Tibial nerve (tissue), 4 donors: ENCODE results near the gene VEZF1. TPM values are rescaled to one million over a fixed set of nuclear protein-coding genes. Genes with fewer than 3 reads are reported as not detected.
A peak's percentile ranks its signal among the peaks of the same experiment; 100 is the strongest.

ENCODE experiments used
- DNase-seq, 2 donors: peaks; one replicate each; pipeline ENCODE4 v3.0.0-alpha.2; 2019; ENCODE audit warnings: low spot score in 2 of 2
- H3K27ac ChIP-seq, 4 donors: fragments of 200-600 bp; sonication (generic) in 3 of 4; one replicate each; pipeline ENCODE4 v1.5.1; 2017 to 2019; ENCODE audit warnings: mild to moderate bottlenecking in 1 of 4
- H3K27me3 ChIP-seq, 2 donors: fragments of 200-600 bp; sonication (generic) in 1 of 2; one replicate each; pipeline versions ENCODE4 v1.5.1 to v1.6.0; 2017 to 2019
- H3K36me3 ChIP-seq, 3 donors: fragments of 200-600 bp; sonication (generic); one replicate each; pipeline ENCODE4 v1.5.1; 2018 to 2019
- H3K4me1 ChIP-seq, 4 donors: fragments of 200-600 bp; sonication (generic) in 3 of 4; one replicate each; pipeline ENCODE4 v1.5.1; 2017 to 2019
- H3K4me3 ChIP-seq, 4 donors: fragments of 200-600 bp; sonication (generic) in 3 of 4; one replicate each; pipeline ENCODE4 v1.5.1; 2017 to 2019; ENCODE audit warnings: mild to moderate bottlenecking in 1 of 4, moderate library complexity in 1 of 4
- H3K9me3 ChIP-seq, 4 donors: fragments of 200-600 bp; sonication (generic) in 3 of 4; one replicate each; pipeline ENCODE4 v1.5.1; 2017 to 2019
- EP300 ChIP-seq, 2 donors: sonication (generic); formaldehyde crosslinking; IDR thresholded peaks; one replicate each; pipeline ENCODE4 v1.6.1; 2017; ENCODE audit warnings: antibody characterized with exemption in 2 of 2, mild to moderate bottlenecking in 1 of 2
- POLR2A ChIP-seq, 2 donors: fragments of 450-650 bp; IDR thresholded peaks; one replicate each; pipeline ENCODE4 v1.6.1; 2017; ENCODE audit warnings: antibody characterized with exemption in 2 of 2, mild to moderate bottlenecking in 2 of 2, moderate library complexity in 2 of 2
- WGBS, 2 donors: methylation state at CpG; one replicate each; pipeline ENCODE4 v1.1.5; 2018; 5-methylcytosine and 5-hydroxymethylcytosine counted together
- total RNA-seq, 4 donors: library from RNA; depleted of rRNA; stranded (reverse); fragments of >200 nt; gene quantifications; one replicate each; pipeline ENCODE4 v1.1.0, GENCODE V29; 2016
- TF ChIP-seq, protein P1 (sequence below), 5 experiments: fragments of 200-600 bp in 3 of 5; fragments of 450-650 bp in 2 of 5; sonication (generic) in 3 of 5; IDR thresholded peaks; one replicate each; pipeline ENCODE4 v1.5.1; 2016 to 2019; ENCODE audit warnings: antibody characterized with exemption in 5 of 5, mild to moderate bottlenecking in 3 of 5, moderate library complexity in 2 of 5

VEZF1 gene
- total RNA-seq, 4 donors from 2014 or later: 42.3 to 66.0 (median 48.3) TPM

DNA sequence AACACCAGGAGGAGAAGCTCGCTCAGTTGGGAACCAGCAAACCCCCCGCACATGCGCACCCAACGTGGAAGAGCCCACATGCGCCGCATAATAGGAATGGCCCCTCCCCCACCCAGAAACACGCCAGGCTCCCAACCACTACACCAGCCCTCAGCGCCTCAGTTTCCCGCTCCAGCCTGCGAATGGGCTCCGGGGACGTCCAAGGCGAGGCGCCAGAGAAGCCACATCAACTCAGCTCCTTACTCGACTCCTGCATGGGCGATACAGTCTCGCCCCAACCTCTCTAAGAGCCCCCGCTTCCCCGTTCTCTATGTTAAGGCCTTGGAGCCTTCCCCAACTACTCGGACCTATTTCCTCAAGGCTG lies 18.5 kb upstream of the VEZF1 start:
- WGBS, 2 donors: 0 to 1% methylated on average over 18 to 20 of the region's 20 CpGs
- Histone ChIP-seq H3K27me3 (no peaks in the 10 kb centered on the region), H3K36me3 (peaks cover 0 to 36% (median 15%) of the 10 kb centered on the region in 3 donors), H3K4me3 (peak overlapping the region; percentile 61 to 96 (median 88)), H3K27ac (peak overlapping the region; percentile 96 to 99 (median 98)), H3K4me1 (peaks cover 0 to 50% (median 24%) of the 10 kb centered on the region in 4 donors), H3K9me3 (no peaks in the 10 kb centered on the region)
- peak; percentile 56 to 81 for DNase-seq
- TF ChIP-seq, protein P1, sequence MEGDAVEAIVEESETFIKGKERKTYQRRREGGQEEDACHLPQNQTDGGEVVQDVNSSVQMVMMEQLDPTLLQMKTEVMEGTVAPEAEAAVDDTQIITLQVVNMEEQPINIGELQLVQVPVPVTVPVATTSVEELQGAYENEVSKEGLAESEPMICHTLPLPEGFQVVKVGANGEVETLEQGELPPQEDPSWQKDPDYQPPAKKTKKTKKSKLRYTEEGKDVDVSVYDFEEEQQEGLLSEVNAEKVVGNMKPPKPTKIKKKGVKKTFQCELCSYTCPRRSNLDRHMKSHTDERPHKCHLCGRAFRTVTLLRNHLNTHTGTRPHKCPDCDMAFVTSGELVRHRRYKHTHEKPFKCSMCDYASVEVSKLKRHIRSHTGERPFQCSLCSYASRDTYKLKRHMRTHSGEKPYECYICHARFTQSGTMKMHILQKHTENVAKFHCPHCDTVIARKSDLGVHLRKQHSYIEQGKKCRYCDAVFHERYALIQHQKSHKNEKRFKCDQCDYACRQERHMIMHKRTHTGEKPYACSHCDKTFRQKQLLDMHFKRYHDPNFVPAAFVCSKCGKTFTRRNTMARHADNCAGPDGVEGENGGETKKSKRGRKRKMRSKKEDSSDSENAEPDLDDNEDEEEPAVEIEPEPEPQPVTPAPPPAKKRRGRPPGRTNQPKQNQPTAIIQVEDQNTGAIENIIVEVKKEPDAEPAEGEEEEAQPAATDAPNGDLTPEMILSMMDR (IDR thresholded peaks at IDR 0.05): no peak
- TF ChIP-seq POLR2A (IDR thresholded peaks at IDR 0.05): peak in 1 of 2 donors; percentile 10

DNA sequence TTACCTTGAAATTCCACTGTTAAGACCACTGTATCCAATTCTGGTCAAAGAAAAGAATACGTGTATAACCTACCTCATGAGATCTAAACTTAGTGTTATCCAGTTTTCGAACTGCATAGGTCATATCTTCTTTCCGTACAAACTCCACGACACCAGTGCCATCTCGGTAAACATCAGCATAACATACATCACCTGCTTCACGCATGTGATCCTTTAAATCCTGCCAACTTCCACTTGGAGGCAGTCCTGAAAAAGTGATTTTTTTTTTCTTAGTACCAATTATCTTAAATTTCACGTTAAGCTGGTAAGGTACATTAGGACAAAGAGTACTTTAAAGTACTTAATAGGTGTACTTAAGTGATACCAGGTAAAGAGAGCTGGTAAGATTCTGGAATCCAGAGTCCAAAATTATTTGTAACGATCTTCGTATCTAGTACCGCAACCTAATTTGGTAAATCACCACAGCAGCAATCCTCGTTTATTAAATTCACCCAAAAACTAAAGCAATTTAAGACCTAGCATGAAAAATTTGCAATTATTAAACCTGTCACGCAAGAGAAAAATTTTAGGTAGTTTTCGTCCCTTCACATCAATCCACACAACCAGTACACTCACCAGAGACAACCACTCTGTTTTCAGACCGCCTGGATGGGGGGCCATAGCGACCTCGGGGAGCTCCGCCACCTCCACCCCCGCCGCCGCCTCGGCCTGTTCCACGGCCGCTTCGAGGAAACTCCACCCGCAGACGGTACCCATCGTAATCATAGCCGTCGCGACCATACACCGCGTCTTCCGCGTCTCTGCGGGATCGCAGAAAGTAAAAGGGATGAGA lies 17.9 kb upstream of the VEZF1 start:
- Histone ChIP-seq H3K36me3 (peaks cover 0 to 40% (median 15%) of the 10 kb centered on the region in 3 donors), H3K4me1 (peaks cover 0 to 50% (median 24%) of the 10 kb centered on the region in 4 donors), H3K9me3 (no peaks in the 10 kb centered on the region), H3K27ac (peak overlapping the region; percentile 96 to 99 (median 98)), H3K27me3 (no peaks in the 10 kb centered on the region), H3K4me3 (peak overlapping the region; percentile 61 to 96 (median 88))
- WGBS, 2 donors: 5 to 11% methylated on average over 15 to 36 of the region's 36 CpGs
- no peak for TF ChIP-seq POLR2A (IDR thresholded peaks at IDR 0.05)
- TF ChIP-seq, protein P1 (IDR thresholded peaks at IDR 0.05): no peak
- no peak for TF ChIP-seq EP300 (IDR thresholded peaks at IDR 0.05)
- DNase-seq: no peak

DNA sequence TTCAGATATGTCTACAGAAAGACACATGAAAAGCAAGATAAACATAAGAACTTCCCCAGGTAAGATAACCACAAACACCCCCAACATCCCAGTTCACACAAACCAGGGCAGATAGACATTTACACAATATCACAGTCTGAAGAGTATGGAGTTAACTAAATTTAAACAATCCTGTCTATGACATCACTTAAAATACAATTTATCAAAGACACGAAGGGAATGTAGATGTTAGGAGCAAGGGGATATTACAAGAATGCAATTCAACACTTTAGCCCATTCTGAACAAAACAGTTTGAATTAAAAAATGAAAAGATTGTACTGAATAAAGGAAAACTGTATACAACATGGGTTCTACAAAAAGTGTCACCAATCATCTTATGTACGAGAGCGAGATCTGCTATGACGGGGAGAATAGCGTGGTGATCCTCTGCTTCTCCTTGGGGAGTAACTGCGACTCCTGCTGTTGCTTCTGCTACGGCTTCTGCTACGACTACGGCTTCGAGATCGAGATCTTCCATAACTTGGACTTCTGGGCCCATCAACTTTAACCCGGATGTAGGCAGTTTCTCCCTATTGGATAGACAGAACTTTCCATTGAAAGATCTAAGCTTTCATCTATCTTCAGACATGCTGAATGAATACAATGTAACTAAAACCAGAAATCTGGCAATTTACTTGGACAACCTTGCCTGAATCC lies 17.1 kb upstream of the VEZF1 start:
- peak overlapping the region in 3 of 4 donors; percentile 61 to 91 (median 84) for H3K4me3 ChIP-seq
- no peaks in the 10 kb centered on the region for H3K27me3 ChIP-seq
- peaks cover 0 to 45% (median 15%) of the 10 kb centered on the region in 3 donors for H3K36me3 ChIP-seq
- peak overlapping the region in 2 of 4 donors; percentile 96 to 99 for H3K27ac ChIP-seq
- no peaks in the 10 kb centered on the region for H3K9me3 ChIP-seq
- 40 to 45% methylated on average over 12 of the region's 12 CpGs for WGBS, 2 donors
- TF ChIP-seq EP300 (IDR thresholded peaks at IDR 0.05) (no peak), POLR2A (IDR thresholded peaks at IDR 0.05) (no peak)
- TF ChIP-seq, protein P1 (IDR thresholded peaks at IDR 0.05): no peak
- peaks cover 0 to 50% (median 24%) of the 10 kb centered on the region in 4 donors for H3K4me1 ChIP-seq
- DNase-seq: no peak

DNA sequence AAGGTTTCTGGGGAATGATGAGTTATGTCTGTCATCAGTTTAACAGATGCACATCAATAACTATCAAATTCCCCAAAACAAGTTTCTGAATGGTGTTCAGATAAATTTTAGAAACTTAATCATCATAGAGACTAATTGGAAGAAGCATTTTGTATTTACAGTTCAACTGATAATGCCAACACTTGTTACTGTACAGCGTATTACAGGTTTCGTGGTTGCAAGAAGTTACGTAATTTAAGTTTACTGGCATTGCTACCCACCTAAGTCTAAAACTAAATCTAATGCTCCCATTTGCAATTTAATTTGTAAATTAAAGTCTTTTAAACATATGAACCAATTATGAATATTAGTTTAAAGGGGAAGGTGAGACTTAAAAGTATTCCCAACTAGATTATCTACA lies 16.0 kb upstream of the VEZF1 start:
- Histone ChIP-seq H3K27ac (no peak overlapping the region), H3K4me1 (peaks cover 0 to 54% (median 24%) of the 10 kb centered on the region in 4 donors), H3K27me3 (no peaks in the 10 kb centered on the region), H3K9me3 (no peaks in the 10 kb centered on the region), H3K36me3 (peaks cover 0 to 47% (median 15%) of the 10 kb centered on the region in 3 donors), H3K4me3 (no peak overlapping the region)
- DNase-seq: no peak
- WGBS, 2 donors: 86 to 90% methylated on average over 3 of the region's 3 CpGs
- TF ChIP-seq POLR2A (IDR thresholded peaks at IDR 0.05) (no peak), EP300 (IDR thresholded peaks at IDR 0.05) (no peak)
- TF ChIP-seq, protein P1 (IDR thresholded peaks at IDR 0.05): no peak

DNA sequence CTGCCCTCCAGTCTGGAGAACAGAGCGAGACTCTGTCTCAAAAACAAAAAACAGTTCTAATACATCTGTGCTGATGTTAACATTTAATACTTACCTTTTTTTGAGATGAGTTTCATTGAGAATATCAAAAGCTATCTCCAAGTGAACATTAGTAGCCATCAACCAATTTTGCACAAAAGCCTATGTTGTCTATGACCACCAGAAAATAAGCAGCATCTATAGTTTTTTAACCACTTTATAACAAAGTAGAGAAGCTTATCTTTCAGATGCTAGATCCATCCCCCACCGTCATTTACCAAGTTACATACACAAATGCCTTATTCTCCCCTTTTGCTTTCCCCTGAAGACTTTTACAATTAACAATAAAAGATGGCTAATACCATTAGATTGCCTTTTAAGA lies 14.9 kb upstream of the VEZF1 start:
- H3K9me3 ChIP-seq: no peaks in the 10 kb centered on the region
- WGBS, 2 donors: 79 to 89% methylated on average over 2 of the region's 2 CpGs
- no peak overlapping the region for H3K27ac ChIP-seq
- peaks cover 0 to 48% (median 22%) of the 10 kb centered on the region in 4 donors for H3K4me1 ChIP-seq
- DNase-seq: no peak
- no peak for TF ChIP-seq POLR2A (IDR thresholded peaks at IDR 0.05)
- TF ChIP-seq, protein P1 (IDR thresholded peaks at IDR 0.05): no peak
- TF ChIP-seq EP300 (IDR thresholded peaks at IDR 0.05): no peak
- H3K27me3 ChIP-seq: no peaks in the 10 kb centered on the region
- no peak overlapping the region for H3K4me3 ChIP-seq
- H3K36me3 ChIP-seq: peaks cover 0 to 51% (median 15%) of the 10 kb centered on the region in 3 donors
